Karpas-422 (cell line): ENCODE results near the gene ILDR1. TPM values are rescaled to one million over a fixed set of nuclear protein-coding genes. Genes with fewer than 3 reads are reported as not detected.

Experiments used
- DNase-seq: peaks from one replicate; pipeline ENCODE4 v3.0.0-alpha.2; 2015
- H2AFZ ChIP-seq: fragments of 200-600 bp; sonication (generic); 2 replicates; pipeline ENCODE4 v1.6.1; 2014; ENCODE audit warnings: antibody characterized with exemption, low read length, mixed read lengths
- H3K27ac ChIP-seq: fragments of 200-600 bp; sonication (generic); 2 replicates; pipeline ENCODE4 v1.5.1; 2014; ENCODE audit warnings: mild to moderate bottlenecking, low read length, moderate library complexity
- H3K27me3 ChIP-seq: fragments of 200-600 bp; sonication (generic); 2 replicates; pipeline ENCODE4 v1.6.1; 2014; ENCODE audit warnings: low read length, mixed read lengths
- H3K36me3 ChIP-seq: fragments of 200-600 bp; sonication (generic); 2 replicates; pipeline ENCODE4 v1.6.1; 2014; ENCODE audit warnings: low read length, mixed read lengths; ENCODE audit not compliant: insufficient read depth
- H3K4me1 ChIP-seq: fragments of 200-600 bp; sonication (generic); 2 replicates; pipeline ENCODE4 v1.6.1; 2014; ENCODE audit warnings: mild to moderate bottlenecking, low read length, mixed read lengths
- H3K4me2 ChIP-seq: fragments of 200-600 bp; sonication (generic); 2 replicates; pipeline ENCODE4 v1.6.1; 2014; ENCODE audit warnings: low read length, low read depth, mild to moderate bottlenecking; ENCODE audit not compliant: poor library complexity, severe bottlenecking
- H3K4me3 ChIP-seq: fragments of 200-600 bp; sonication (generic); 2 replicates; pipeline ENCODE4 v1.5.1; 2014; ENCODE audit warnings: mild to moderate bottlenecking, antibody characterized with exemption, low read length, mixed read lengths
- H3K79me2 ChIP-seq: fragments of 200-600 bp; sonication (generic); 2 replicates; pipeline ENCODE4 v1.6.1; 2014; ENCODE audit warnings: mild to moderate bottlenecking, low read length, mixed read lengths
- H3K9ac ChIP-seq: fragments of 200-600 bp; sonication (generic); 2 replicates; pipeline ENCODE4 v1.6.0; 2014; ENCODE audit warnings: low read length
- H3K9me2 ChIP-seq: fragments of 200-600 bp; sonication (generic), shearing (Covaris generic); replicated peaks from 2 replicates; pipeline ENCODE4 v1.6.0; 2014; ENCODE audit warnings: mild to moderate bottlenecking, low read length, moderate library complexity; ENCODE audit not compliant: insufficient read depth
- H3K9me3 ChIP-seq: fragments of 300-700, 200-600 bp; sonication (generic); 2 replicates; pipeline ENCODE4 v1.6.1; 2014; ENCODE audit warnings: low read length, mixed read lengths
- H4K20me1 ChIP-seq: fragments of 200-600 bp; sonication (generic); 2 replicates; pipeline ENCODE4 v1.6.1; 2014; ENCODE audit warnings: mild to moderate bottlenecking, antibody characterized with exemption, low read length, low read depth; ENCODE audit not compliant: insufficient read depth
- total RNA-seq: library from RNA; depleted of rRNA; stranded (reverse); fragments of >200 nt; shearing (Covaris generic); gene quantifications from 2 replicates; pipeline ENCODE4 v1.2.3, GENCODE V29; 2014; ENCODE audit warnings: low replicate concordance

ILDR1 gene
- total RNA-seq, 1 experiment from 2014 or later: 0.52 TPM

DNA sequence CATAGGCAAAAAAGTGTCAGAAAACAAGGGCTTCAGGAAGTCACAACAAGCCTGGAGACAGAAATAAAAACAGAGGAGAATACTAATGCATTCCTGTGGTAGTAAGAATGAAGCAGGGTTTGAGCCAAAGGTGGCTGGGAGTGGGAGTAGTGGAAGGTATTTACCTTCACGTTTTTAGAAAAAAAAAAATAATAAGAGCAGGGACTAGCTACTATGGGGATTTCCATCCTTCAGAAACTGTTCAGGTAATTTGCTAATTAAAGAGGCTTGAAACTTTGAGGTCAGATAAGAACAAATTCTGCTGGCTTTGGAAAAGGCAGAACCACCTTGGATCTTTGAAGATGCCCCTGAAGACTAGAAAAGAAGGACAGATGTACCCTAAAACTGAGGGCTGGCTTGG lies 18.4 kb downstream of the ILDR1 start:
- peak overlapping the region; percentile 69 for H3K4me2 ChIP-seq
- no peaks in the 10 kb centered on the region for H3K36me3 ChIP-seq

DNA sequence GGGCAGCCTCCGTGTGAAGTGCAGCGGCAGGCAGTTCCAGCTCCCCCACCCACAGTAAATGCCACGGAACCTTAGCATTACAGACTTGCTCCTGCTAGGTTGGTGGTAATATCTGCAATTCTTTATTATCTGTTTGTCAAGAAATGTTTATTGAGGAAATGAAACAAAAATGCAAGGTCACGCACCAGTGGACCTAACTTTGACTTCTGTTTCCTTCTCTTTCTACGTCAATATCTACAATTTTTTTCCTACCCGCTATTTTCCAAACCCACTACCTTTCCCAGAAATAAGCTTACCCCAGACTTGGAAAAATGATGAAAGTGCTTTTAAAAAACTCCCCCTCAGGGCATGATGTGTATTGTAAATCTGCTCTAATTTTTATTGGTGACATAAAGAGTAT lies 18.9 kb downstream of the ILDR1 start:
- Histone ChIP-seq H3K9me3 (no peaks in the 10 kb centered on the region), H2AFZ (peak overlapping the region; percentile 19; the same call in 1 of the 2 replicates), H3K4me1 (peaks cover 41% of the 10 kb centered on the region), H3K4me3 (peak overlapping the region; percentile 51), H3K27ac (no peak overlapping the region), H3K9me2 (no peaks in the 10 kb centered on the region), H3K9ac (peak overlapping the region; percentile 20), H4K20me1 (no peaks in the 10 kb centered on the region), H3K79me2 (no peaks in the 10 kb centered on the region), H3K36me3 (no peaks in the 10 kb centered on the region), H3K27me3 (no peaks in the 10 kb centered on the region), H3K4me2 (peak overlapping the region; percentile 69)
- peak; percentile 66 for DNase-seq

More for the DNA sequence above, 18.4 kb downstream of the ILDR1 start:
- Histone ChIP-seq H3K27me3 (no peaks in the 10 kb centered on the region), H3K9me2 (no peaks in the 10 kb centered on the region), H4K20me1 (no peaks in the 10 kb centered on the region), H3K79me2 (no peaks in the 10 kb centered on the region), H3K4me3 (peak overlapping the region; percentile 51; the same call in 1 of the 2 replicates), H3K9me3 (no peaks in the 10 kb centered on the region), H2AFZ (no peak overlapping the region; the same call in 1 of the 2 replicates), H3K4me1 (peaks cover 37% of the 10 kb centered on the region), H3K27ac (no peak overlapping the region), H3K9ac (peak overlapping the region; percentile 20; the same call in 1 of the 2 replicates)
- no peak for DNase-seq

DNA sequence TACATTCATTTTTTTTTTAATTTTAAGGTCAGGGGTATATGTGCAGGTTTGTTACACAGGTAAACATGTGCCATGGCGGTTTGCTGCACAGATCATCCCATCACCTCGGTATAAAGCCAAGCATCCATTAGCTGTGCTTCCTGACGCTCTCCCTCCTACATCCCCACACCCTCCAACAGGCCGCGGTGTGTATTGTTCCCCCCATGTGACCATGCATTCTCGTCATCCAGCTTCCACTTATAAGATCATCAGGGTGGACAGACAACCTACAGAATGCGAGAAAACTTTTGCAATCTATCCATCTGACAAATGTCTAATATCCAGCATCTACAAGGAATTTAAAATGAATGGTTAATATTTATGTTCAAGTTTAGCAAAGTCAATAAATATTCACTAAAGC lies 19.4 kb downstream of the ILDR1 start:
- Histone ChIP-seq H2AFZ (peak overlapping the region; percentile 19; the same call in 1 of the 2 replicates), H3K9me3 (no peaks in the 10 kb centered on the region), H3K4me1 (peaks cover 46% of the 10 kb centered on the region), H3K9me2 (no peaks in the 10 kb centered on the region), H3K27me3 (no peaks in the 10 kb centered on the region), H4K20me1 (no peaks in the 10 kb centered on the region), H3K27ac (no peak overlapping the region), H3K4me2 (peak overlapping the region; percentile 69), H3K9ac (peak overlapping the region; percentile 20; the same call in 1 of the 2 replicates), H3K79me2 (no peaks in the 10 kb centered on the region), H3K4me3 (peak overlapping the region; percentile 51), H3K36me3 (no peaks in the 10 kb centered on the region)
- no peak for DNase-seq

DNA sequence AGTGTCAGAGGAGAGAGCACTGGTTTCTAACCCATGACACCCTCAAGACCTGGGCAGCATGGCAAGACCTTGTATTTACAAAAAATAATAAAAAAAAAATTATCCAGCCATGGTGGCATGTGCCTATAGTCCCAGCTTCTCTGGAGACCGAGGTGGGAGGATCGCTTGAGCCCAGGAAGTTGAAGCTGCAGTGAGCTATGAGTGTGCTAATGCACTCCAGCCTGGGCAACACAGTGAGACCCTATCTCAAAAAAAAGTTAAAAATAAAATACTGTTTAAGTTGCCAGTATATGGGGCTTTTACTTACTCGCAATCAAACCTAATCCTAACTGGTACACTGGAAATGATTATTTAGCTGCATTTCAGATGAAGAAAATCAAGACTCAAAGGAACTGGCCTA lies 20.2 kb downstream of the ILDR1 start:
- no peak overlapping the region for H2AFZ ChIP-seq
- H3K4me2 ChIP-seq: peak overlapping the region; percentile 20
- no peaks in the 10 kb centered on the region for H3K36me3 ChIP-seq
- no peaks in the 10 kb centered on the region for H3K79me2 ChIP-seq
- H3K9me3 ChIP-seq: no peaks in the 10 kb centered on the region
- no peaks in the 10 kb centered on the region for H3K9me2 ChIP-seq
- no peaks in the 10 kb centered on the region for H4K20me1 ChIP-seq
- H3K4me1 ChIP-seq: peaks cover 51% of the 10 kb centered on the region
- H3K4me3 ChIP-seq: no peak overlapping the region
- DNase-seq: no peak
- H3K9ac ChIP-seq: no peak overlapping the region
- no peaks in the 10 kb centered on the region for H3K27me3 ChIP-seq
- no peak overlapping the region for H3K27ac ChIP-seq

DNA sequence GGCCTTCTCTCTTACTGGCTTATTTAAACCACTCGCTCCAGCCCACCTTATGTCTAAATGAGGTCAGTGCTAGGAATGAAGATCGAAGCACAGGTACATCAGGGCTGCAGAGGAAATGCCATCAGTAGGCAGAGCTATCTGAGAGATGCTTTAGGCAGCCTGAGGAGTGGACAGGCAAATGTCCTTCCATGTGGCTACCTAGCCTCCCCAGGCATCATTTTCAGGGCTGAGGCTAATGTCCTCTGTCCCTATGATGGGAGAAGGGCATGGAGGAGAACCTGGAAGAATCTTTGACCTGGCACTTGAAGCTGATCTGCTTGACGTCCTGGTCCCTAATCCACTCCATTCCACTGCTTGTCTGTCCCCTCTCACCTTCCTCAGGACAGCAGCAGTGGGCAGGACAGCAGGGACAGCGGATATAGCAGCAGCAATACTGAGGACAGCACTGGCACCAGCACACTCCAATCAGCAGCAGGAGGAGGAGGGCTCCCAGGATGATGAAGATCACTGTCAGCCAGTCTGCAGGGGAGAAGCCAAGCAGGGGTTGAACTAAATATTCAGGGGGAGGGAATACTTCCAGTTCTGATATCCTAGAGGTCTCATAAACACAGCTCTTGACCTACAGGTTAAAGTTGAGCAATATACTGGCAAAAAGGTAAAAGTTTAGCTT lies 21.0 kb downstream of the ILDR1 start:
- Histone ChIP-seq H2AFZ (no peak overlapping the region), H3K27me3 (no peaks in the 10 kb centered on the region)

DNA sequence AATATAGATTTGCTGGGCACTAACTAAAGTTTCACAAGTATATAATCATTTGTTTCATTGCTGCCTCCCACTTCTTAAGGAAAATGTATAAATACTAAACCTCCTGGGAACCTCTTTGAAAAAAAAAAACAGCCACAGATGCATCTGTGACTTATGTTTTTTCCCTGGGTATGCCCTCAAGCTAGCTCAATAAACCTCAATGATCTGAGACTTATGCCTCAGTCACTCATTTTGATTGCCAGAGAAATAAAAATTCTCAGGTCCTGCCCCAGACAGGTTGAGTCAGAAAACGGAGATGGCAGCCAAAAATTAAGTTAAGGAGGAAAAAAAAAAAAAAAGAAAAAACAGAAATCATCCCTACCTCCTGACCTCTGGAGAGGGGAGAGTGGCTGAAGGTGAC lies 22.1 kb downstream of the ILDR1 start:
- Histone ChIP-seq H3K9me3 (no peaks in the 10 kb centered on the region), H3K9ac (no peak overlapping the region), H2AFZ (no peak overlapping the region), H3K36me3 (no peaks in the 10 kb centered on the region), H3K27ac (no peak overlapping the region), H3K4me2 (no peak overlapping the region), H3K4me1 (peaks cover 62% of the 10 kb centered on the region), H3K79me2 (no peaks in the 10 kb centered on the region), H3K9me2 (no peaks in the 10 kb centered on the region), H4K20me1 (no peaks in the 10 kb centered on the region), H3K4me3 (no peak overlapping the region), H3K27me3 (no peaks in the 10 kb centered on the region)
- no peak for DNase-seq

More for the DNA sequence above, 21.0 kb downstream of the ILDR1 start:
- H3K4me1 ChIP-seq: peaks cover 51% of the 10 kb centered on the region
- H4K20me1 ChIP-seq: no peaks in the 10 kb centered on the region
- no peak overlapping the region for H3K9ac ChIP-seq
- peak overlapping the region; percentile 20 for H3K4me2 ChIP-seq
- no peaks in the 10 kb centered on the region for H3K9me2 ChIP-seq
- no peak overlapping the region for H3K27ac ChIP-seq
- H3K79me2 ChIP-seq: no peaks in the 10 kb centered on the region
- no peaks in the 10 kb centered on the region for H3K36me3 ChIP-seq
- H3K4me3 ChIP-seq: no peak overlapping the region
- DNase-seq: no peak
- no peaks in the 10 kb centered on the region for H3K9me3 ChIP-seq

DNA sequence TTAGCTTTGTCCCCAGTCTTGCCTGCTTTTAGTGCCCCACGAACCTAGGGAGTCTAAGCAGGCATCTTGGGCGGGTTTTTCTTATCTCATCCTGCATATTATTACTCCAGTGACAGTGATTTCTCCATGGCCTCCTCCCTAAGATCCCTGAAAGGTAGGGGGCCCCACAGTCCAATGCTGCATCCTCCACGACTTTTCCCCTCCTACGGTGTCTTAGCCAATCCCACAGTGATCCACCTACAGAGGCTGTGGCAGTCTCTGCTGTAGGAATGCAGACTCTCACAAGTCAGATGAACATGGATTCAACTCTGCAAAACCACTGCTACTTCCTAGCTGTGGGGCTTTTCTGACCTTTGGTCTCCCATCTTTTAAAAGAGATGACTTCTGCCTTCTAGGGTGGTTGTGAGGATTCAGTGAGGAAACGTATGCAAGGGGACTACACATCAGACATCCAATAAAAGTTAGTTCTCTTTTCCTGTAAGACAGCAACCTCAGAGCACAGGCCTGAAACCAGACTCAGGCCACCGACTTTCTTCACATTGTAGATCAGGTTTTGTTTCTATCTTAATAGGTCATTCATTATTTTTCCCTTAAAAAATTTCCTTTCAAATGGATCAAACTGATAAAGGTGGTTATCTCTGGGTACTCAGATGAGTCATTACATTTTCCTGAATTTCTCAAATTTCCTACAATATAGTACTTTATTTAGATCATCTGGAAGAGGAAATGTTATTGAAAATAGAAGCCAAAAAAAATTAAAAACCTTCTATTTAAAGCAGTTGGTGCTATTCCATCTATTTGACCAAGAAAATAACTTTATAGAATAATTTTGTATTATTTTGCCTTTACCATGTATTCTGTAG lies 23.2 kb downstream of the ILDR1 start:
- no peak overlapping the region for H2AFZ ChIP-seq
- H3K79me2 ChIP-seq: no peaks in the 10 kb centered on the region
- no peaks in the 10 kb centered on the region for H3K27me3 ChIP-seq
- H3K4me3 ChIP-seq: no peak overlapping the region
- H3K27ac ChIP-seq: no peak overlapping the region
- no peaks in the 10 kb centered on the region for H3K36me3 ChIP-seq
- H4K20me1 ChIP-seq: no peaks in the 10 kb centered on the region
- H3K9me3 ChIP-seq: no peaks in the 10 kb centered on the region
- H3K4me1 ChIP-seq: peaks cover 64% of the 10 kb centered on the region
- DNase-seq: no peak
- no peak overlapping the region for H3K4me2 ChIP-seq
- no peaks in the 10 kb centered on the region for H3K9me2 ChIP-seq
- no peak overlapping the region for H3K9ac ChIP-seq

DNA sequence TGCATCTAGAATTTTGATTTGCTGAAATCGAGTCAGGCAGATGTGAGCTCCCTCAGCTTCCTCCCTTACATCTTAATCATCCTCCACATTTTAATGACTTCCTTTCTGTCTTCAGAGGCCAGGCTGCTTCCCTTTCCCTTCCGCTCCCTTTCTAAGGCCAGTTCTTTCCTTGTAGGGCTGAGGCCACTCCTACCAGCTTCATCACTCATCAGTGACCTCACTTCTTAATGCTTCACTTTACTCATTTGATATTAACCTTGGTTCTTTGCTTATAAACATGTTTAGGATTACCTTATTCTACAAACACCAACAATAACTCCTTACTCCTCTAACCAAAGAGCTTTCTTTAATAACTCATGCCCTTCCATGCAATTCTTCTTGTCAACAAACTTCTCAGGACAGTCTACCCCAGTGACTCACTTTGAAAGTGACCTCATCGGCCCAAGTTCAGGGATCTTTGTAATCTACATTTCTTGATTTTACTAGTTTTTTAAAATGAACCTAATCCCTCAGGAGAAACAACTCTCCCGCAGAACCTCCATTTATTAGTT lies 23.9 kb downstream of the ILDR1 start:
- Histone ChIP-seq H3K9me3 (no peaks in the 10 kb centered on the region), H4K20me1 (no peaks in the 10 kb centered on the region), H3K4me2 (no peak overlapping the region), H3K27ac (no peak overlapping the region), H3K4me1 (peaks cover 64% of the 10 kb centered on the region), H3K9ac (no peak overlapping the region), H3K9me2 (no peaks in the 10 kb centered on the region), H3K4me3 (no peak overlapping the region), H3K36me3 (no peaks in the 10 kb centered on the region), H3K27me3 (no peaks in the 10 kb centered on the region), H3K79me2 (no peaks in the 10 kb centered on the region), H2AFZ (no peak overlapping the region; the same call in 1 of the 2 replicates)
- peak; percentile 55 for DNase-seq
